GM10266 (cell line): ENCODE data around the gene IFNL4.

Experiments used
- DNase-seq: peaks from one replicate; pipeline ENCODE4 v3.0.0; 2012; ENCODE audit errors: extremely low spot score
- CTCF ChIP-seq: IDR thresholded peaks from 2 replicates; pipeline ENCODE4 v1.5.1; 2012; ENCODE audit warnings: mild to moderate bottlenecking, low read depth; ENCODE audit not compliant: control insufficient read depth, insufficient read depth; ENCODE audit errors: missing control alignments

IFNL4 gene

GRCh38 chr19:39264306-39265290, 15.9 kb upstream of the IFNL4 start:
- no peak for TF ChIP-seq CTCF

GRCh38 chr19:39263912-39264305, 15.3 kb upstream of the IFNL4 start:
- no peak for TF ChIP-seq CTCF
- no peak for DNase-seq

More at GRCh38 chr19:39264306-39265290, 15.9 kb upstream of the IFNL4 start:
- no peak for DNase-seq

GRCh38 chr19:39262496-39262895, 13.8 kb upstream of the IFNL4 start:
- no peak for TF ChIP-seq CTCF
- DNase-seq: no peak

- no peak for DNase-seq
- TF ChIP-seq CTCF: no peak
Observed at GRCh38 chr19:39261704-39262103, 13.0 kb upstream of the IFNL4 start.

GRCh38 chr19:39257227-39257626, 8.6 kb upstream of the IFNL4 start:
- TF ChIP-seq CTCF: no peak
- no peak for DNase-seq

GRCh38 chr19:39254531-39255345, 6.1 kb upstream of the IFNL4 start:
- no peak for DNase-seq
- no peak for TF ChIP-seq CTCF
